ENCODE measurements around the gene SLC27A1. TPM values are rescaled to one million over a fixed set of nuclear protein-coding genes. Genes with fewer than 3 reads are reported as not detected.

Gene SLC27A1
- total and polyA plus RNA-seq, 9 of the 15 experiments (the other 6 are each of a cell fraction or from before 2014, with no cell fraction given): 0.06 to 3.0 (median 1.1) TPM

DNA sequence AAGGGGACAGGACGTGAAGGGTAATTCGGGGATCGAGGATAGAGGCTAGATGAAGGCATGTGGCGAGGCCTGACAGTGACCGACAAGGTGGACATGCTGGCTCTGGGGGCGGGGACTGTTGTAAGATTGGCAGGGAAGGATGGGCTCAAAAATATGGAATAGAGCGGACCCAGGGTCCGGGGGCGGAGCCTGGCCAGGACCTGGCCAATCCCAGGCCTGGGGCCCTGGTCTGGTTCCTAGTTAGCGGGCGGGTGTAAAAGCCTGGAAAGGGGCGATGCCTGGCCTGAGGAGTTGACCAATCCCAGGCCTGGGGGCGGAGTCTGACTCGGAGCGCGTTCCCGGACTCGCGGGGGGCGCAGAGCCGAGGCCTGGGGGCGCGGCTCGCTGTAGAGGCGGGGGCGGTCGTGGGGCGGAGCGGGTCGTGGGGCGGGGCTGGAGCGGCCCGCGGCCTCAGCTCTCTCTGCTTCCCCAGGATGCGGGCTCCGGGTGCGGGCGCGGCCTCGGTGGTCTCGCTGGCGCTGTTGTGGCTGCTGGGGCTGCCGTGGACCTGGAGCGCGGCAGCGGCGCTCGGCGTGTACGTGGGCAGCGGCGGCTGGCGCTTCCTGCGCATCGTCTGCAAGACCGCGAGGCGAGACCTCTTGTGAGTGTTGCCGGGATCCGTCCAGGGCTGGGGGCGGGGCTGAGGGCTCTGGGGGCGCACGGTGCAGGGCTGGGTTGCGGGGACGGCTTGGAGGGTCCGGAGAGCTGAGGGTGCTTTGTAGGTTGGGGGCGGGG, at the start of gene SLC27A1 (continued):
- TF ChIP-seq HNRNPK (IDR thresholded peaks at IDR 0.05; ENCODE audit: low read depth, low read length, poor library complexity, severe bottlenecking): no peak
- 0 out of 2 replicates have a peak, but pooled peaks have one; percentile 6 for TF ChIP-seq TCF3 (CRISPR knock-in tag; IDR thresholded peaks at IDR 0.05)
- TF ChIP-seq RBM22 (IDR thresholded peaks at IDR 0.05; ENCODE audit: low read depth, low read length, poor library complexity, severe bottlenecking): no peak
- TF ChIP-seq SNRNP70 (optimal IDR thresholded peaks at IDR 0.05; ENCODE audit: low read depth, low read length): no peak
- no peak for TF ChIP-seq NFE2L1 (tag; IDR thresholded peaks at IDR 0.05; ENCODE audit: borderline replicate concordance, low read depth)
- no peak for TF ChIP-seq ARID1B (IDR thresholded peaks at IDR 0.05)
- no peak for TF ChIP-seq ZFP30 (CRISPR knock-in tag; IDR thresholded peaks at IDR 0.05; ENCODE audit: borderline replicate concordance)
- no peak for TF ChIP-seq POU5F1 (IDR thresholded peaks at IDR 0.05; ENCODE audit: borderline replicate concordance, low read depth, low read length, partially characterized antibody)
- TF ChIP-seq, protein P1, sequence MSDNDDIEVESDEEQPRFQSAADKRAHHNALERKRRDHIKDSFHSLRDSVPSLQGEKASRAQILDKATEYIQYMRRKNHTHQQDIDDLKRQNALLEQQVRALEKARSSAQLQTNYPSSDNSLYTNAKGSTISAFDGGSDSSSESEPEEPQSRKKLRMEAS (CRISPR knock-in tag; IDR thresholded peaks at IDR 0.05): peak; percentile 41; the same call in 1 of the 2 replicates
- TF ChIP-seq HEY1 (CRISPR knock-in tag; IDR thresholded peaks at IDR 0.05; ENCODE audit: borderline replicate concordance): no peak
- TF ChIP-seq NFIC (IDR thresholded peaks at IDR 0.05): no peak
- TF ChIP-seq ZNF561 (CRISPR knock-in tag; conservative IDR thresholded peaks at IDR 0.05): no peak
- TF ChIP-seq KAT7 (CRISPR knock-in tag; IDR thresholded peaks at IDR 0.05; ENCODE audit: borderline replicate concordance): no peak
- TF ChIP-seq, protein P2, sequence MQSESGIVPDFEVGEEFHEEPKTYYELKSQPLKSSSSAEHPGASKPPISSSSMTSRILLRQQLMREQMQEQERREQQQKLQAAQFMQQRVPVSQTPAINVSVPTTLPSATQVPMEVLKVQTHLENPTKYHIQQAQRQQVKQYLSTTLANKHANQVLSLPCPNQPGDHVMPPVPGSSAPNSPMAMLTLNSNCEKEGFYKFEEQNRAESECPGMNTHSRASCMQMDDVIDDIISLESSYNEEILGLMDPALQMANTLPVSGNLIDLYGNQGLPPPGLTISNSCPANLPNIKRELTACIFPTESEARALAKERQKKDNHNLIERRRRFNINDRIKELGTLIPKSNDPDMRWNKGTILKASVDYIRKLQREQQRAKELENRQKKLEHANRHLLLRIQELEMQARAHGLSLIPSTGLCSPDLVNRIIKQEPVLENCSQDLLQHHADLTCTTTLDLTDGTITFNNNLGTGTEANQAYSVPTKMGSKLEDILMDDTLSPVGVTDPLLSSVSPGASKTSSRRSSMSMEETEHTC (IDR thresholded peaks at IDR 0.05): no peak
- TF ChIP-seq POLR2B (IDR thresholded peaks at IDR 0.05; ENCODE audit: low read depth, partially characterized antibody): no peak
- no peak for TF ChIP-seq L3MBTL2 (IDR thresholded peaks at IDR 0.05)
- TF ChIP-seq, protein P3, sequence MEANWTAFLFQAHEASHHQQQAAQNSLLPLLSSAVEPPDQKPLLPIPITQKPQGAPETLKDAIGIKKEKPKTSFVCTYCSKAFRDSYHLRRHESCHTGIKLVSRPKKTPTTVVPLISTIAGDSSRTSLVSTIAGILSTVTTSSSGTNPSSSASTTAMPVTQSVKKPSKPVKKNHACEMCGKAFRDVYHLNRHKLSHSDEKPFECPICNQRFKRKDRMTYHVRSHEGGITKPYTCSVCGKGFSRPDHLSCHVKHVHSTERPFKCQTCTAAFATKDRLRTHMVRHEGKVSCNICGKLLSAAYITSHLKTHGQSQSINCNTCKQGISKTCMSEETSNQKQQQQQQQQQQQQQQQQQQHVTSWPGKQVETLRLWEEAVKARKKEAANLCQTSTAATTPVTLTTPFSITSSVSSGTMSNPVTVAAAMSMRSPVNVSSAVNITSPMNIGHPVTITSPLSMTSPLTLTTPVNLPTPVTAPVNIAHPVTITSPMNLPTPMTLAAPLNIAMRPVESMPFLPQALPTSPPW (CRISPR knock-in tag; IDR thresholded peaks at IDR 0.05): peak; percentile 68
- TF ChIP-seq TBP (optimal IDR thresholded peaks at IDR 0.05; ENCODE audit: low read depth, low read length): no peak
- no peak for TF ChIP-seq ZNF165 (CRISPR knock-in tag; IDR thresholded peaks at IDR 0.05; ENCODE audit: borderline replicate concordance)
- no peak for TF ChIP-seq ZNF57 (CRISPR knock-in tag; IDR thresholded peaks at IDR 0.05)
- TF ChIP-seq, protein P4, sequence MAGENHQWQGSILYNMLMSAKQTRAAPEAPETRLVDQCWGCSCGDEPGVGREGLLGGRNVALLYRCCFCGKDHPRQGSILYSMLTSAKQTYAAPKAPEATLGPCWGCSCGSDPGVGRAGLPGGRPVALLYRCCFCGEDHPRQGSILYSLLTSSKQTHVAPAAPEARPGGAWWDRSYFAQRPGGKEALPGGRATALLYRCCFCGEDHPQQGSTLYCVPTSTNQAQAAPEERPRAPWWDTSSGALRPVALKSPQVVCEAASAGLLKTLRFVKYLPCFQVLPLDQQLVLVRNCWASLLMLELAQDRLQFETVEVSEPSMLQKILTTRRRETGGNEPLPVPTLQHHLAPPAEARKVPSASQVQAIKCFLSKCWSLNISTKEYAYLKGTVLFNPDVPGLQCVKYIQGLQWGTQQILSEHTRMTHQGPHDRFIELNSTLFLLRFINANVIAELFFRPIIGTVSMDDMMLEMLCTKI (IDR thresholded peaks at IDR 0.05; ENCODE audit: partially characterized antibody): no peak
- TF ChIP-seq SAP30 (IDR thresholded peaks at IDR 0.05; ENCODE audit: borderline replicate concordance, insufficient read depth, low read depth, low read length, poor library complexity, severe bottlenecking): no peak
- no peak for TF ChIP-seq TEAD4 (IDR thresholded peaks at IDR 0.05; ENCODE audit: low read length)
- TF ChIP-seq TEAD4 (CRISPR knock-in tag; IDR thresholded peaks at IDR 0.05; ENCODE audit: borderline replicate concordance): no peak
